Endothelial cell (in vitro differentiated cells): ENCODE results near the gene CCDC138. TPM values are rescaled to one million over a fixed set of nuclear protein-coding genes. Genes with fewer than 3 reads are reported as not detected.
"Not testable (repeated sequence)": the region's sequence is repeated elsewhere in the genome, so short reads cannot be mapped to it uniquely, and the experiment has no call there.

Experiments used
- DNase-seq: peaks from one replicate; pipeline ENCODE4 v3.0.0; 2021; ENCODE audit warnings: low spot score
- H3K27ac Mint-ChIP-seq: one replicate; pipeline ENCODE4 v1.8.0; 2021; ENCODE audit warnings: mixed read lengths, inconsistent platforms; ENCODE audit not compliant: unreplicated experiment
- H3K27me3 Mint-ChIP-seq: one replicate; pipeline ENCODE4 v1.8.0; 2021; ENCODE audit warnings: mild to moderate bottlenecking, moderate library complexity, mixed read lengths, inconsistent platforms; ENCODE audit not compliant: unreplicated experiment
- H3K36me3 Mint-ChIP-seq: one replicate; pipeline ENCODE4 v1.8.0; 2021; ENCODE audit warnings: mild to moderate bottlenecking, low read depth, mixed read lengths, inconsistent platforms; ENCODE audit not compliant: unreplicated experiment
- H3K4me1 Mint-ChIP-seq: one replicate; pipeline ENCODE4 v1.8.0; 2021; ENCODE audit warnings: mild to moderate bottlenecking, mixed read lengths, inconsistent platforms; ENCODE audit not compliant: unreplicated experiment
- H3K4me3 Mint-ChIP-seq: one replicate; pipeline ENCODE4 v1.8.0; 2021; ENCODE audit warnings: mild to moderate bottlenecking, mixed read lengths, inconsistent platforms; ENCODE audit not compliant: unreplicated experiment
- H3K9me3 Mint-ChIP-seq: one replicate; pipeline ENCODE4 v1.8.0; 2021; ENCODE audit warnings: mixed read lengths, inconsistent platforms; ENCODE audit not compliant: unreplicated experiment
- CTCF ChIP-seq: fragments of 200-600 bp; sonication (generic); IDR thresholded peaks from one replicate; pipeline ENCODE4 v1.5.0; 2021; ENCODE audit warnings: antibody characterized with exemption; ENCODE audit not compliant: unreplicated experiment
- long read RNA-seq: library from polyadenylated mRNA; unstranded; transcript quantifications from one replicate; pipeline ENCODE4 v2.0.0, GENCODE V29; 2020; ENCODE audit not compliant: unreplicated experiment
- total RNA-seq: library from RNA; stranded (reverse); fragmentation: NEBNext Ultra II Directional; extraction: Animal tissue kit (Norgen Biotek cat#: 25700); gene quantifications from one replicate; pipeline ENCODE4 v1.2.1, GENCODE V29; 2021; ENCODE audit not compliant: unreplicated experiment

CCDC138 gene
- total RNA-seq = 7.6 TPM
- long read RNA-seq, partial matches to known transcripts = 0 of 1 reads
- long read RNA-seq, other reads (novel, unspliced or antisense) = 1 of 1 reads

GRCh38 chr2:108786354-108787215 lies at the start of gene CCDC138:
TSS of gene CCDC138 (plus strand) at chr2:108786771. CDS start at chr2:108786823, 52 bp downstream.
- peaks cover 2% of the 10 kb centered on the region for H3K27me3 Mint-ChIP-seq
- no peak for TF ChIP-seq CTCF
- H3K9me3 Mint-ChIP-seq = no peaks in the 10 kb centered on the region
- H3K4me1 Mint-ChIP-seq = peaks cover 8% of the 10 kb centered on the region
- H3K36me3 Mint-ChIP-seq = peaks cover 16% of the 10 kb centered on the region
- peak within 1 kb of the TSS; percentile 97 for H3K4me3 Mint-ChIP-seq
- peak; percentile 96 for DNase-seq
- H3K27ac Mint-ChIP-seq = peak within 1 kb of the TSS; percentile 89

GRCh38 chr2:108757973-108758372 lies 28.6 kb upstream of the CCDC138 start:
- DNase-seq, H3K4me1 Mint-ChIP-seq, H3K4me3 Mint-ChIP-seq, H3K9me3 Mint-ChIP-seq, H3K27ac Mint-ChIP-seq, H3K36me3 Mint-ChIP-seq, H3K27me3 Mint-ChIP-seq: not testable (repeated sequence)

- H3K27me3 Mint-ChIP-seq, H3K4me1 Mint-ChIP-seq, H3K27ac Mint-ChIP-seq, DNase-seq, H3K9me3 Mint-ChIP-seq, H3K4me3 Mint-ChIP-seq: not testable (repeated sequence)
- H3K36me3 Mint-ChIP-seq = peaks cover 21% of the 10 kb centered on the region
Observed at GRCh38 chr2:108762618-108763017, 24.0 kb upstream of the CCDC138 start.

- peaks cover 21% of the 10 kb centered on the region for H3K36me3 Mint-ChIP-seq
- H3K27ac Mint-ChIP-seq, H3K4me1 Mint-ChIP-seq, DNase-seq, H3K4me3 Mint-ChIP-seq, H3K27me3 Mint-ChIP-seq, H3K9me3 Mint-ChIP-seq: not testable (repeated sequence)
Observed at GRCh38 chr2:108766671-108767070, 19.9 kb upstream of the CCDC138 start.

GRCh38 chr2:108767859-108768258 lies 18.7 kb upstream of the CCDC138 start:
- not testable (repeated sequence) for H3K4me3 Mint-ChIP-seq, H3K4me1 Mint-ChIP-seq, H3K27me3 Mint-ChIP-seq, H3K9me3 Mint-ChIP-seq, H3K27ac Mint-ChIP-seq, DNase-seq
- H3K36me3 Mint-ChIP-seq = peaks cover 26% of the 10 kb centered on the region

- H3K36me3 Mint-ChIP-seq = peaks cover 9% of the 10 kb centered on the region
- no peak for TF ChIP-seq CTCF
- H3K27me3 Mint-ChIP-seq = peaks cover 2% of the 10 kb centered on the region
- no peak overlapping the region for H3K4me3 Mint-ChIP-seq
- no peaks in the 10 kb centered on the region for H3K4me1 Mint-ChIP-seq
- DNase-seq = no peak
- H3K27ac Mint-ChIP-seq = no peak overlapping the region
- H3K9me3 Mint-ChIP-seq = no peaks in the 10 kb centered on the region
Observed at GRCh38 chr2:108776475-108776874, 10.1 kb upstream of the CCDC138 start.

- no peak for TF ChIP-seq CTCF
- Mint-ChIP-seq H3K36me3 (peaks cover 18% of the 10 kb centered on the region), H3K27me3 (no peaks in the 10 kb centered on the region), H3K4me3 (no peak overlapping the region), H3K9me3 (no peaks in the 10 kb centered on the region), H3K27ac (no peak overlapping the region), H3K4me1 (no peaks in the 10 kb centered on the region)
- no peak for DNase-seq
Observed at GRCh38 chr2:108778857-108779256, 7.7 kb upstream of the CCDC138 start.
